BLaER1 (cell line): ENCODE measurements around the gene SDK1.
"Not testable (repeated sequence)": the region's sequence is repeated elsewhere in the genome, so short reads cannot be mapped to it uniquely, and the experiment has no call there.

Experiments
- H3K27ac ChIP-seq: shearing (Covaris generic); formaldehyde crosslinking; 2 replicates; pipeline ENCODE4 v1.8.1; 2022
- H3K27me3 ChIP-seq: shearing (Covaris generic); formaldehyde crosslinking; 2 replicates; pipeline ENCODE4 v1.8.1; 2022
- H3K36me3 ChIP-seq: shearing (Covaris generic); formaldehyde crosslinking; 2 replicates; pipeline ENCODE4 v1.8.1; 2022
- H3K4me1 ChIP-seq: shearing (Covaris generic); formaldehyde crosslinking; 2 replicates; pipeline ENCODE4 v1.8.1; 2022
- H3K4me2 ChIP-seq: shearing (Covaris generic); formaldehyde crosslinking; 2 replicates; pipeline ENCODE4 v1.8.1; 2022
- H3K4me3 ChIP-seq: shearing (Covaris generic); formaldehyde crosslinking; 2 replicates; pipeline ENCODE4 v1.8.1; 2022
- H3K9ac ChIP-seq: shearing (Covaris generic); formaldehyde crosslinking; 2 replicates; pipeline ENCODE4 v1.8.1; 2022
- H3K9me3 ChIP-seq: shearing (Covaris generic); formaldehyde crosslinking; 2 replicates; pipeline ENCODE4 v1.8.1; 2022
- H4K20me1 ChIP-seq: shearing (Covaris generic); formaldehyde crosslinking; 2 replicates; pipeline ENCODE4 v1.8.1; 2022
- Cebpa-rat ChIP-seq: shearing (Covaris generic); IDR thresholded peaks from 2 replicates; pipeline ENCODE4 v1.8.1; 2022

Gene SDK1

DNA sequence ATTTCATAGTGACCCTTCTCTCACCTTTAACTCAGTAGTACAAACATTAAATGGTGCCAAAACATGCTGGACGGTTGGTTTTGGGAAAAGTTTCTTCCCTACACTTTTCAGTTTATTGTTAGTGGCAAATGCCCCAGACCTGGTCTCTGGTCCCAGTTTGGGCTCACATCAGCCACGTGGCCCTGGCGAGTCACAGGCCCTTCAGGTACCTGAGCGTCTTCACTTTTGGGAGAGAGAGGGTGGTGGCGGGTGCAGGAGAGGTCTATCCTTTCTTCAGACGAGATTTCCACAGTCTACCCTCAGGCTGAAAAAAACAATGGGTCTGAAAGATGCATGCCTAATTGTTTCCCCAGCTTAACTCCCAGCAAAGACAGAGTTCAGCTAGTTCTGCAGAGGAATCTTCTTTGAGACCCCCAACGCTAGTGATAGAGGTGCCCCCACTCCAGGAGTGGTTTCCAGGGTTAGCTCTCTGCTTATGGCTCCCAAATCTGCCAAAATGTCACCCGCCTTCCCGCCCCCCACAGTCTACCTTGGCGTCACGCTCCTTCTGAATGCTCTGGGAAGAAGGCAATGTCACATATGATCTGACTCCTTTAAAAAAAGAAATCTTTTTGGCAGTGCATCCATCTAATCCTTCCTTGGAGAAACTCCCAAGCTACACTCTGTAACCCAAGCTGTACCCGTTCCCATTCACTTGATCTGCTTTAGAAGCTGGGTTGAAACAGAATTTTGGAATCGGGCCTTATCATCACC lies 996.3 kb downstream of the SDK1 start:
- Histone ChIP-seq H3K27ac (no peak overlapping the region), H3K4me2 (no peak overlapping the region), H3K36me3 (no peaks in the 10 kb centered on the region), H4K20me1 (no peaks in the 10 kb centered on the region), H3K27me3 (0 out of 2 replicates have a peak, but pooled peaks cover 3% of the 10 kb centered on the region), H3K9ac (no peak overlapping the region), H3K4me3 (no peak overlapping the region), H3K9me3 (peaks cover 22% of the 10 kb centered on the region), H3K4me1 (no peaks in the 10 kb centered on the region)
- TF ChIP-seq Cebpa-rat = no peak

DNA sequence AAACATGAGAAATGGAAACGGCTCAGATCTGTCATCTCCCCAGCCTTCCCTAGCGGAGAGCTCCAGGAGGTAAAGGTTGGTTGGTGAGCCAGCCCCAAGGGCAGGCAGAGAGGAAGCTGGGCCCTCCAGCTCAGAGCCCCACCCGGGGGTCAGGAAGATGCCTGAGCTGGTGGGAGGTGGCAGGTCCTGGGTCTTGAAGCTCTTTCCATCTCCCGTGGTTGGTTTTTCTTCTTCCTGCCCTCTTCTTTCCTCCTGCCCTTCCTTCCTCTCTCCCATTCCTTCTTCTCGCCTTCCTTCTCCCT lies 996.8 kb downstream of the SDK1 start:
- H3K9me3 ChIP-seq = peaks cover 17% of the 10 kb centered on the region
- H3K27me3 ChIP-seq = 0 out of 2 replicates have a peak, but pooled peaks cover 3% of the 10 kb centered on the region
- H3K36me3 ChIP-seq = no peaks in the 10 kb centered on the region
- no peak for TF ChIP-seq Cebpa-rat
- no peak overlapping the region for H3K9ac ChIP-seq
- H4K20me1 ChIP-seq = no peaks in the 10 kb centered on the region
- no peak overlapping the region for H3K27ac ChIP-seq
- no peak overlapping the region for H3K4me3 ChIP-seq
- no peaks in the 10 kb centered on the region for H3K4me1 ChIP-seq
- no peak overlapping the region for H3K4me2 ChIP-seq

DNA sequence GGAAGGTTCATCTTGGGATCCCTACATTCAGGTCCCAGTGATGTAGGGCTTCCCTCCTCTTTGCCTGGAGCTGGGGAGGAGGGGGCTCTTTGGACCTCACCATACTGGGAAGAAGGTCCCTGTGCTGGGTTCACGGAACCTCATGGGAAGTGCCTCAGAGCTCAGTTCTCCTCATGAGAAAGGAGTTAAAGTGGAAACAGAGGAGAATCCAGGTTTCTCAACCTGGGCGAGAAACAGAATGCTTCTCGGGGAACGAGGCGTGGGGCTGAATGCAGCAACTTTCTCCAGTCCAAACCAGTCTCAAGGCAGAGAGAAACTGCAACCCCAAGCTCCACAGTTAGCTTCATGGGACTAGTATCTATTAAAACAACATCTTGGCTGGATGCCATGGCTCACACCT lies 998.4 kb downstream of the SDK1 start:
- Histone ChIP-seq H3K4me3 (no peak overlapping the region), H3K27ac (no peak overlapping the region), H3K36me3 (no peaks in the 10 kb centered on the region), H3K4me1 (no peaks in the 10 kb centered on the region), H3K9ac (no peak overlapping the region), H3K27me3 (0 out of 2 replicates have a peak, but pooled peaks cover 3% of the 10 kb centered on the region), H3K4me2 (no peak overlapping the region), H3K9me3 (0 out of 2 replicates have a peak, but pooled peaks cover 4% of the 10 kb centered on the region), H4K20me1 (no peaks in the 10 kb centered on the region)
- no peak for TF ChIP-seq Cebpa-rat

DNA sequence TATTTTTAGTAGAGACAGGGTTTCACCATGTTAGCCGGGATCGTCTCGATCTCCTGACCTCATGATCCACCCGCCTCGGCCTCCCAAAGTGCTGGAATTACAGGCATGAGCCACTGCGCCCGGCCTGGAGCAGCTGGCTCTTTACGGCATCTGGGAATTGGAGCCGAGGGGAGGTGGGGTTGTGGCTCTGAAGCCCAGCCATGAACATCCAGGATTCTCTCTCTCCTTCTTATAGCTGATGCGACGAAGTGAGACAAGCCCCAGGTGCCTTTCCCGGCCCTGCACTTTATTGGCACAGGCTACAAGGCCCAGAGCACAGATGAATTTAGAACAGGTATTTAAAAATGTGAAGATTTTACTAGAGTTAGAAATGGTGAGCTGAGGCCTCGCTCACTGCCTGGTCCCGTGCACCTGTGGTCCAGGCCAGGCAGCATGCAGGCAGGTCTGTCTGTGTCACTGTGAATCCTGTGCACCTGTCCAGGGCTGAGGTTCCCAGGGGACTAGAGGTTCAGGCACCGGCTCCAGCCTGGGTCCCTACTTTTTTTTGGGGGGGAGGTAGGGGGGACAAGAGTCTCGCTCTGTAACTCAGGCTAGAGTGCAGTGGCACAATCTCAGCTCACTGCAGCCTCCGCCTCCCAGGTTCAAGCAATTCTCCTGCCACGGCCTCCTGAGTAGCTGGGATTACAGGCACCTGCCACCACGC lies 1001.3 kb downstream of the SDK1 start:
- Histone ChIP-seq H3K36me3 (no peaks in the 10 kb centered on the region), H3K9ac (no peak overlapping the region), H3K4me1 (no peaks in the 10 kb centered on the region), H3K4me3 (no peak overlapping the region), H3K27ac (no peak overlapping the region), H3K27me3 (0 out of 2 replicates have a peak, but pooled peaks cover 3% of the 10 kb centered on the region), H3K9me3 (no peaks in the 10 kb centered on the region), H4K20me1 (no peaks in the 10 kb centered on the region), H3K4me2 (no peak overlapping the region)
- TF ChIP-seq Cebpa-rat = no peak

DNA sequence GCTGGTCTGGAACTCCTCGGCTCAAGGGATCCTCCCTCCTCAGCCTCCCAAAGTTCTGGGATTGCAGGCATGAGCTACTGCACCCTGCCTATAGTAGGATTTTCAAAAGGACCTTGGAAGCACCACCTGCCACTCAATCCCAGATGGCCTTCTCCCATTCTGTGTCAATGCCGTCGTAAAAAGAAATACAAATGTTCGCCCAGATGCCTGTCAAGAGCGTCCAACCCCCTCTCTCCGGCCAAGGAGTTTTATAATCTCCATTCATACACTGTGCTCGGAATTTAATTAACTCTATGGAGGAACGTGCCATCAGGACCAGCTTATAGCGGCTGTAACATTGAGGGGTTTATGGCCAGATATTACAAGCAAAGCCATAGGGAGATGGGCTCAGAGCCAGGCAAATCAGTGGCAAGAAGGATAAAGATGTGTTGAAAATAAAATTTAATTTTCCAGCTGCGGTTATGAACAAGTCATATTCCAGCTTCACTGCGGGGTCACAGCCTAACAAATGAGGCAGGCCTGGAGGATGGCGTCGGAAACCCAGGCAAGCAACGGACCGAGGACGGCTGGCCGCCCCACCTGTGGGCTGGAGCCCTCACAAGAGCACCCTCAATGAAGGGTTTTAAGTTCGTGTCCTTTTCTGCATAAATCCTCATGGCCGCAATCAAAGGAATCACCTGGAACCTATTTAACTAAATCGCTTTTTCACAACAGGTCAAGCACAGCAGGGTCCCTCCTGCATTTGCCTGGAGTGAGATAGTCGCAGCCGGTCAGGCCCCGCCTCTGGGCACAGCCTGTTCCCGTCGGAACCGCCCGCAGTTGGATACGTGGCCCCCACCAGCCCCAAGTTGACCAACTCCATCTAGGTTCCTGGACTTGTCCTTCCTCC lies 1006.5 kb downstream of the SDK1 start:
- TF ChIP-seq Cebpa-rat = no peak
- Histone ChIP-seq H3K9ac (no peak overlapping the region), H4K20me1 (no peaks in the 10 kb centered on the region), H3K27me3 (no peaks in the 10 kb centered on the region), H3K36me3 (no peaks in the 10 kb centered on the region), H3K9me3 (0 out of 2 replicates have a peak, but pooled peaks cover 6% of the 10 kb centered on the region), H3K4me2 (no peak overlapping the region), H3K27ac (no peak overlapping the region), H3K4me1 (no peaks in the 10 kb centered on the region), H3K4me3 (no peak overlapping the region)

DNA sequence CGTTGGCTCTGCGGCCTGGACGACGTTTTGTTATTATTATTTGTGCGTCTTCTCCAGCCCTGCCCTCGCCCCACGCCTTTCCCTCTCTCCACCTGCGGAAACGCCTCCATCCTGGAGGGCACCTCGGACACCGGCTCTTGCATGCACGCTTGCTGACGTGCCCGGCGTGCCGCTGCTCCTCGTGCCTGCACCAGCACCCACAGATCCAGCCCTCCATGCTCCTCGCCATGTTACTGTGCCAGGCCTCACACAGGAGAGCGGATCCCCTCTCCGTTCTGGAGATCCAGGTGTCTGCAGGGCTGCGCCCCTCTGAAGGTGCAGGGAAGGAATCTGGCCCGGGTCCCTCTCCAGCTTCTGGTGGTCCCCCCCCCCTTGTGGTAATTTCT lies 1007.1 kb downstream of the SDK1 start:
- Histone ChIP-seq H3K9ac (no peak overlapping the region), H3K9me3 (0 out of 2 replicates have a peak, but pooled peaks cover 6% of the 10 kb centered on the region), H3K4me3 (no peak overlapping the region), H3K27me3 (no peaks in the 10 kb centered on the region), H3K4me1 (no peaks in the 10 kb centered on the region), H3K4me2 (no peak overlapping the region), H3K27ac (no peak overlapping the region), H4K20me1 (no peaks in the 10 kb centered on the region), H3K36me3 (no peaks in the 10 kb centered on the region)
- TF ChIP-seq Cebpa-rat = no peak

DNA sequence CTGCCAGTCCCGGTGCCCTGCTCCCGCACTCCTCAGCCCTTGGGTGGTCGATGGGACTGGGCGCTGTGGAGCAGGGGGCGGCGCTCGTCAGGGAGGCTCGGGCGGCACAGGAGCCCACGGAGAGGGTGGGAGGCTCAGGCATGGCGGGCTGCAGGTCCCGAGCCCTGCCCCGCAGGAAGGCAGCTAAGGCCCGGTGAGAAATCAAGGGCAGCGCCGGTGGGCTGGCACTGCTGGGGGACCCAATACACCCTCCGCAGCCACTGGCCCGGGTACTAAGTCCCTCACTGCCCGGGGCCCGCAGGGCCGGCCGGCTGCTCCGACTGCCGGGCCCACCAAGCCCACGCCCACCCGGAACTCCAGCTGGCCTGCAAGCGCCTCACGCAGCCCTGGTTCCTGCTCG lies 1012.9 kb downstream of the SDK1 start:
- not testable (repeated sequence) for H3K27me3 ChIP-seq, H3K4me2 ChIP-seq, H3K4me3 ChIP-seq, H3K36me3 ChIP-seq, H4K20me1 ChIP-seq, H3K27ac ChIP-seq, H3K4me1 ChIP-seq, H3K9ac ChIP-seq
- H3K9me3 ChIP-seq = peaks cover 21% of the 10 kb centered on the region

DNA sequence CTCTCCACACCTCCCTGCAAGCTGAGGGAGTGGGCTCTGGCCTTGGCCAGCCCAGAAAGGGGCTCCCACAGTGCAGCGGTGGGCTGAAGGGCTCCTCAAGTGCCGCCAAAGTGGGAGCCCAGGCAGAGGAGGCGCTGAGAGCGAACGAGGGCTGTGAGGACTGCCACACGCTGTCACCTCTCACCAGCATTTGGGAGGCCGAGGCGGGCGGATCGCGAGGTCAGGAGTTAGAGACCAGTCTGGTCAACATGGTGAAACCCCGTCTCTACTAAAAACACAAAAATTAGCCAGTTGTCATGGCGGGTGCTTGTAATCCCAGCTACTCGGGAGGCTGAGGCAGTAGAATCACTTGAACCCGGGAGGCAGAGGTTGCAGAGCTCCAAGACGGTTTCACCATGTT lies 1013.3 kb downstream of the SDK1 start:
- H3K4me3 ChIP-seq, H3K4me1 ChIP-seq, H3K4me2 ChIP-seq, H4K20me1 ChIP-seq, H3K27ac ChIP-seq, H3K27me3 ChIP-seq, H3K36me3 ChIP-seq, H3K9ac ChIP-seq: not testable (repeated sequence)
- H3K9me3 ChIP-seq = peaks cover 21% of the 10 kb centered on the region
